IPS DF 4.7 (cell line): ENCODE results near the gene PFKP.

ENCODE experiments used
- DNase-seq: peaks from one replicate; pipeline ENCODE4 v3.0.0-alpha.2; 2013; ENCODE audit warnings: low spot score; ENCODE audit errors: extremely low read depth

The PFKP gene

DNA sequence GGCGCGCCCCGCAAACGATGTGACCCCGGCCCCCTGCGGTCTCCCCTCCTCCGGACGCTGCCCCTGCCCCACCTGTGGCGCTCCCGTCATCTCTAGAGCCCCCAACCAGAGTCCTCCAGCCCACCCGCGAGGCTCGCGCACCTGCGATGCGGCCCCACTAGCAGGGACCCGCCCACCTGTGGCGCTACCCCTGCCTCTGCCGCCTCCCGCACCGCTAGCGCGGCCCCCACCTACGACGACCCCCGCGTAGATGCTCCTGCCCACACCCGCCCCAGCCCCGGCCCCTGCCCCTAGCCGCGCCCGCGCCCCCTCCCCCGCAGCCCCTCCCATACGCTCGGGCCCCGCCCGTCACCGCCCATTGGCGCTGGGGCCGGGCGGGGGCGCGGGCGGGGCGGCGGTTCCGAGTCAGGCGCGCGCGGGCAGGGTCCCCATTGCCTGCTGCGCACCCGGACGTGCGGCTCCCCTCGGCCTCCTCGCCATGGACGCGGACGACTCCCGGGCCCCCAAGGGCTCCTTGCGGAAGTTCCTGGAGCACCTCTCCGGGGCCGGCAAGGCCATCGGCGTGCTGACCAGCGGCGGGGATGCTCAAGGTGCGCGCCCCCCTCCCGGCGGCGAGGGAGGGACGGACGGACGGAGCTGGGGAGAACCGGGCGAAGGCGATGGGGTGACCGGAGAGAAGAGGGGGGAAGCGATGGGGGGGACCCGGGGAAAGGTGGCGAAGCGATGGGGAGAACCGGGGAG, at the start of gene PFKP:
Gene PFKP, plus strand, starts transcription at position 431 of the 741 bp plus-strand sequence. Its CDS starts 48 bp downstream, at position 479.
- DNase-seq, result no peak

DNA sequence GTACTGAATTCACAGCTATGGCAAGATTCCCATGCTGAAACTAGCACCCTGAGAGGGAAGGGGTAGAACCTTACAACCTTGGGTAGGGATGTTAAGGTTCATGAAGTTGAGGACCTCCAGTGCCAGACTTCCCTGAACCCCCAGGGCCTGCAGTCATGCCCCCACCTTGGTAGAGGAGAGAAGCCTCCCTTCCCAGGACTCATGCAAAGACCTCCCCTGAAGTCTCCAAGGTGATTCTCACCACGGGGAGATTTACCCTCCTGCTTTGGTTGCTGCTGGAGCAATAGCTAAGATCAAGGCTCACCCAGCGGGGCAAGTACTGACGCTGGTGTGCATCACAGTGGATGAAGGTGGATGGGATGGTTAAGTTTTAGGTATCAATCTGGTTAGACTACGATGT, 49.1 kb upstream of the PFKP start:
- no peak for DNase-seq

DNA sequence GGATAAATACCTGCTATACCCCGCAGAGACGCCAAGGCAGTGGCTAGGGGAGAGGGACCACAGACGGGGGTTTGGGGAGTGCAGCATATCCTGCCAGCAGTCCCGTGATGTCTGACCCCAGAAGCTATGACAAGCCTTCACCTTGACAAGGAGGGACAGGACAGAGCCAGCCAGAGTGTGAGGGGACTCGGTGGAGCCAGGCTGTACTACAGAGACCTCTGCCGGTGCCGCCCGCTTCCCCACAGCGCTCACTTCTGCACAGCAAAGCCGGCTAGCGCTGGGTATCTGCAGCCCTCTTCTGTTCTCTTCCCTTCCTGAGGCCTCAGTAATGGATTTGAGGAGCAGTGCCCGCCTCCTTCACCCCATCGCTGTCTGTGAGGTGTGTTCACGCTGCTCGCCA, 47.0 kb upstream of the PFKP start:
- no peak for DNase-seq

DNA sequence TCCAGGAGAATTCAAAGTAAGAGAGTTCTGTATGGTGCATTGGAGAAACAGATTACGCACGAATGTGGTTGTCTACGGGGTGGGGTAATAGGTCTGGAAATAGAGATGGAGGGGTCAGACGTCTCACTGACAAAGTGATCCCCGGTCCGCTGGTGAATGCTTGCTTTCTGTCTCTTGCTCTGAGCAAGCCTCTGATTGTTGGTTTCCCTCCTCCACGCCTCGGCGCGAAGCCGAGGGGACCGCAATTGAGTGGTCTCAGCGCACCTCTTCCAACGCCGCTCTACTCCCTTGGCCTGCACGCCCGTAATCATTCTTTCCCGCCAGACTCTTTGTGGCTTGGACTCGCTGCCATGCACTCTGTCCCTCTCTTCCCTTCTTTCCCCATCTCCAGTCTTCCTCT, 46.5 kb upstream of the PFKP start:
- no peak for DNase-seq

DNA sequence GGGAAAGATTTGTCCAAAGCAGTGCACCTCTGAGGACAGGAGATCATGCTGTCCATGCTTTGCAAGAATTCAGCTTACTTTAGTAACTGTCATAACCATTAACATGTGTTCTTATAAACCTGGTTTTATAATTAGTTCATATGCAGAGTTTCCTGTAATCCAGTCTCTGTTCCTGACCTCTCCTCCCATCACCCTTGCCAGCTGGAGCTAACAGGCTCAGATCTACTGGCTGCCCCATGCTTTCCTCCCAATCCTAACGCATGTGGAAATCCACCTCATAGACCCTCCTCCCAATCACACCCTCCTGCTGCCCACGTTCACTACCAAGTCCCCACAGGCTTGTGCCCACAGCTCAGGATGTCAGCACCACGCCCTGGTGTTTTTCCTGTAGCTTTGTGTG, 45.3 kb upstream of the PFKP start:
- no peak for DNase-seq

DNA sequence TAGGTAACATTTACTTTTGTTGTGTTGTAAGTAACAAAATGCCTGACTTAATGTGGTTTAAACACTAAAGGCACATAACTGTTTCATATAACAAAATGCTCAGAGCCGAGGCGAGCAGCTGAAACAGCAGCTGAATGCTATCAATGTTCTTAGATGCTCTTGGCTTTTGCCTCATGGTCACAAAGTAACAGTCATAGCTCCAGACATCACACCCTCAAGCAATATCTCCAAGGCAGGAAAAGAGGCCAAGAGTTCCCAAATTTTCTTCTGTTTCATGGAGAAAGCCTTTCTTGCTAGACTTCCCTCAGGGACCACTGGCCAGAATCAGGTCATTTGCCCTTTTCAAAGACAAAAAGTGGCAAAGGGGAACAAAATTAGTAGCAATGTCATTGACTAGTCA, 43.5 kb upstream of the PFKP start:
- no peak for DNase-seq

DNA sequence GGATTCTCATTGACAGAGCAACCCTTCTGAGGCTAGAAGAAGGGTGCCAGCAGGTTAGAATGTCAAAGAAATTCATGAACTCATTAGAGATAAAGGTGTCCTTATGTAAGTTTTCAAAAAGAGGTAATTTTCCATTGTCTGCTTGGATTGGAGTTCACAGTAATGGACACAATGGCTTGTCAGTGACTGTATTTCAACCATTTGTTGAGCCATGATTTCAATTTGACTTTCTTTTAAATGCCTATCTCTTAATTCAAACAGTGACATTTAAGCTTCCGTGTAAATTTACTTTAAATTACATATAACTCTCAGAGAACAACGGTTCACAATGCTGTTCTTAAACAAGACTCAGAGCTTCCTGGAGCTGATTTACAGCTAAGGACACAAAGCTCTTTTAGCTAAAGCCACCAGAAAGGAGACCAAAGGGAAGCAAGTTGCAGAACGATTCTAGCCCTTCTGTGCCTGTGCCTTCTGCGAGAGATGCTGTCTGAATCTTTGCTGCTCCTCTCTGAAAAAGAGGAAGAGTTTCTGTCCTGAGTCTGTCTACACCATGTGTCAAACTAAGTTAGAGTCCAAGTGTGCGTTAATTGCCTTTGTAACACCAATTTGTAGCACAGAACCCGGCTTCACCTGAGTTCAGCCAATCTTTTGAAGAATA, 42.2 kb upstream of the PFKP start:
- DNase-seq, result no peak

DNA sequence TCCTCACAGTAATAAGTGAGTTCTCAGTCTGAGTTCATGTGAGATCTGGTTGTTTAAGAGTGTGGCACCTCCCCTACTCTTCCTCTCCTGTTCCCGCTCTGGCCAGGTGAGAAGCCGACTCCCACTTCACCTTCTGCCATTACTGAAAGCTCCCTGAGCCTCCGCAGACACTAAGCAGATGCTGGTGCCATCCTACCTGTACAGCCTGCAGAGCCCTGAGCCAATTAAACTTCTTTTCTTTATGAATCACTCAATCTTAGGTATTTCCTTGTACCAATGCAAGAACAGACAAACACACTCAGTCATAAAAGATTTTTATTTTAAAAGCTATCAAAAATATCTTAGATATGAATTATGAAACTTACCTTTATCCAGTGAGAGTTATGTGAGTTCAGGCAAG, 39.5 kb upstream of the PFKP start:
- no peak for DNase-seq

DNA sequence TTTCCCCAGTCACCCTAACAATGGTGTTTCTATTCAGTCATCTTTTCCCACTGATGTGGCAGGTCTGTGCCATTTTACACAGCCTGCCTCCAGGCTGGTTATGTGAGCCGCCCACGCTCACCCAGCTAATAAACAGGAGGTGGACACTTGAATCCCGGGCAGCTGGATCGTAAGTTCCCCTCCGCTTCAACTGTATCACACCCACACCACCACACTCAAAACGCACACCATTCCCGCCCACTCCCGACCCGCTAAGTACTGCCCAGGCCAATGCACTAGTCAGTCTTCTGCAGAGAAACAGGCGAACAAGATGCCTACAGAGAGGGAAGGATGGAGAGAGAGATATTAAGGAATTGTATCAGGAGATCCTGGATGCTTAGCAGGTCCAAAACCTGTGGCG, 38.9 kb upstream of the PFKP start:
- DNase-seq, result no peak

DNA sequence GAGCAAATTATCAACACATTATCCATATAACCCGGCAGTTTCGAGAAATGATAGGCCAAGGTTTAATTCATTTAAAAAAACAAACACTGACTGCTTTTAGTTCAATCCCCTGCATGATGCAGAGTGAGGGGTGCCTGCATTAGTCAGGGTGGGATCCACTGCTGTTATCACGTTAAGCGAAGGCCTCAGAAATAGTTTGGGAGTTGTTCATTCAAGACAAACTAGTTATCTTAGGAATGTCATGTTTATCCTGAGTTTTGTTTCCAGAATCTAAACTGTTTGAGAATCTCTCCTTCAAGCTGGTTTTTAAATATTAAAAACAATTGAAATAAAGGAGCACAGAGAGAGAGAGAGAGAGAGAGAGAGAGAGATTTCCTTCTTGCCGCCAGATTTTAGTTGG, 36.6 kb upstream of the PFKP start:
- DNase-seq, result no peak

DNA sequence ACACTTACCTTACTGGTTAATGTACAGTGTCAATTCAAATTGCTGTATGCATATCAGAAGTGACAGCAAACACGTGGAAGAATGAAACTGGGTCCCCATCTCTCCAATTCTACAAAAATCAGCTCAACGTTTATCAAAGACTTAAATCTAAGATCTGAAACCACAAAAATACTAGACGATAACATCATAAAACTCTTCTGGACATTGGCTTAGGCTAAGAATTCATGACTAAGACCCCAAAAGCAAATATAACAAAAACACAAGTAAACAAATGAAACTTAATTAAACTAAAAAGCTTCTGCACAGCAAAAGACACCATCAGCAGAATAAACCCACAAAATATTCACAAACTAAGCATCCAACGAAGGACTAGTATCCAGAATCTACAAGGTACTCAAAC, 35.9 kb upstream of the PFKP start:
- no peak for DNase-seq

DNA sequence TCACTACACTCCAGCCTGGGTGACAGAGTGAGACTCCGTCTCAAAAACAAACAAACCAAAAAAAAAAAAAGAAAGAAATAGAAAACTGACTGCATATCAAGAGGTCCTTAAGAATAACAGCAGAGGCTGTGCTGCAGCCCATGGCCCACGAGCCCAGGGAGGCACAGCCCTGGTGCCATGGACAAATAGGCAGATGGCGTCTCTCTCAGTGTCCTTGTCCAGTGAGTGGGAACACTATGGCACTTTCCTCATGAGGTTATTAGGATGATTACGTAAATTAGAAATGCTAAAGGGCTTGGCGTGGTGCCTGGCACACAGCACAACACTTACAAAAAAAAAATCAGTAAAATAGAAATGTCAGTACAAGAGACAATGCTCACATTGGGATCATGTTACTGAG, 33.4 kb upstream of the PFKP start:
- no peak for DNase-seq

DNA sequence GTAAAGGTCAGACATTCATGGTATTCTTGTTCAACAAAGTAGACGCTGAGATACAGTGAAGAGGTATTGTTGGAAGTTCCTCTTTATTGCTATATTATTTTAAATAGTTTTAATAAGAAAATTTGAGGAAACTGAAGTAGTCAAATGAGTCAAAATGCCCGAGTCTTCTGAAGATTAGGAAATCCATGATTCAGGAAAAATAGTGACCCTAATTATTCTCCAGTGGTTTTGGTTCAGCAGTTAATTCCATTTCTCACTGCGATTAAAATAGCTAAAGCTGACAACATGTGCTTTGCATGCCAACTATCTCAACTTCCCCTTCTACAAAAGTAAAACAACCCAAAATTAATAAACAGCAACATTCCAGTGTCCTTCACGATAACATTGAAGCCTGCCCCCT, 32.7 kb upstream of the PFKP start:
- no peak for DNase-seq

DNA sequence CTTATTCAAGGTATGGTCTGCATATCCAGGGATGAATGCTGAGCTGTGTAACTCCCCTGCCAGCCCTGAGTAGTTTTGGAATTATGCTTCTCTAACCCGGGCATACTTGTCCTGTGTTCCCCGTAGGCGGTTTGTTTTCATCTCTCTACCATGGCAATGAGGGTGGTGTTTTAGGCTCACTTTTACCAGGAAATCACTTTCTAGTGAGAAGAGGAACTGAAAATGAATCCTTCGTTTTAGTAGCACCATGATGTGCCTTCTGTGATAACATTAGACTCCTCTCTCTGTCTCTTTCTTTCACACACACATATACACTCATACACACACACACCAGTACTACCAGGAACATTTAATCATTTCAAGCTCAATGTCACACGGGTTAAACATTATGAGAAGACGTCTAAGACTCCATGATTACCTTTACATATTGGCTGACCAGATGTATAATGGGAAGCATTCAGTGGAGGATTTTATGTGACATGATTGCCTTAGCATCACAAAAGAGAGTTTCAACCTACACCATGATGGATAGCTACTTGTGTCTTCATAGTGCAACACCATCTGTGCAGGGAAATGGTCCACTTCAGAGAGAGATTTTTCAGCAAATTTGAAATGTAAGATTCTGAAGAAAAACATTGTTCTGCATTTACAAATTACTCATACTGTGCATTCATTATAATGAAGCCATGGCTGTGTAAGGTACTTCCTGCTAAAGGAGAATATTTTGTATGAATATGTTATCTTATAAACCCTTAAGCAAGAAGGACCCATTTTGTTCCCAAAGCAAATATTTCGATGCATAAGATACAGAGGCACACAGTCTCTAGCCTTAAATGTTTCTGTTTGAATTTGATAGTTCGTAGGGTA, 31.0 kb upstream of the PFKP start:
- no peak for DNase-seq

DNA sequence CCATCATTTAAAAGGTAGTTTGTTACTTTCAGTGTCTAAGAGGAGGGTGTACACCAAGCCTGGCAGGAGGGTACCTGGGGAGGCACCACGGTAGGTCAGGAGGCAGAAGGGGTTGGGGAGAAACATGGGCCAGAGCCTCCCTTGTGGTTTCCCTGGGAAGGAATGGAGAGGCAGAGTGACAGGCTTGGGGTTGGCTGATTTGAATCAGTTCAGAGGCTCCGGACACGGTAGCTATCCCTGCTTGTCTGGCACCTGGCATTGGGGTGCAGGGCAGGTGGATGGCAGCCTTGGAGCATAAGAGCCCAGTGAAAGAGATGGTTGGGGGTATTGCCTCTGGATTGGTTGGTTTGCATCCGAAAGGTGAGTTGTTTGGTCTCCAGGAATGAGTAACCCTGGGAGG, 30.2 kb upstream of the PFKP start:
- no peak for DNase-seq

DNA sequence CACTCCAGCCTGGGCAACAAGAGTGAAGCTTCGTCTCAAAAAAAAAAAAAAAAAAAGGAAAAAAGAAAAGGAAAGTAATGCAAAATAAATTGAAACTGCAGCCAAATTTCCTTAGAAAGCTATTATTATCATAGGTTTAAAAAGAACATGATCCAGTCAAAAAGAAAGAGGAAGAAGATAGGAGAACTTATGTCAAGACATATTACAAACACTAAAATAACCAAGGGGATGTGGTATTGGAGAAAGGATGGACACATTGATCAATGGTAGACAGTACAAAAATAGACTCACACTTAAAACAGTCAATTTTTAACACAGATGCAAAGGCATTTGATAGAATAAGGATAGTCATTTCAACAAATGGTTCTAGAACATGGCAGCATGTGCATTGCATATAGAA, 27.3 kb upstream of the PFKP start:
- no peak for DNase-seq

DNA sequence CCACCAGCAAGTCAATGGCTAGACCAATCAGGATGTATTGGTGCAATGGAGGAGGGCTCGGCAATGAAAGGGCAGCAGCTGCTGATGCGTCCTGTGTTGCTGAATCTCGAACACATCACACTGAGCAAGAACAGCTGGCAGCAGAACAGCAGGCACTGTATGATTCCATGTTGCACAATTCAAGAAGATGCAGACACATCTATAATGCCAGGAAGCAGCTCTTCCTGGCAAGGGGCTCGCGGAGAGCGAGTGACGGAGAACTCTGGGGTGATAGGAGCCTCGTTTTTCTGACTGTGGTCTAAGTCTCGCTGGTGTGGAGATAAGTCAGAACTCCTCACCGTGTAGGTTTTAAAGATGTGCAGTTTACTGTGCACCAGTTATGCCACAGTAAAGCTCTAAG, 24.8 kb upstream of the PFKP start:
- no peak for DNase-seq

DNA sequence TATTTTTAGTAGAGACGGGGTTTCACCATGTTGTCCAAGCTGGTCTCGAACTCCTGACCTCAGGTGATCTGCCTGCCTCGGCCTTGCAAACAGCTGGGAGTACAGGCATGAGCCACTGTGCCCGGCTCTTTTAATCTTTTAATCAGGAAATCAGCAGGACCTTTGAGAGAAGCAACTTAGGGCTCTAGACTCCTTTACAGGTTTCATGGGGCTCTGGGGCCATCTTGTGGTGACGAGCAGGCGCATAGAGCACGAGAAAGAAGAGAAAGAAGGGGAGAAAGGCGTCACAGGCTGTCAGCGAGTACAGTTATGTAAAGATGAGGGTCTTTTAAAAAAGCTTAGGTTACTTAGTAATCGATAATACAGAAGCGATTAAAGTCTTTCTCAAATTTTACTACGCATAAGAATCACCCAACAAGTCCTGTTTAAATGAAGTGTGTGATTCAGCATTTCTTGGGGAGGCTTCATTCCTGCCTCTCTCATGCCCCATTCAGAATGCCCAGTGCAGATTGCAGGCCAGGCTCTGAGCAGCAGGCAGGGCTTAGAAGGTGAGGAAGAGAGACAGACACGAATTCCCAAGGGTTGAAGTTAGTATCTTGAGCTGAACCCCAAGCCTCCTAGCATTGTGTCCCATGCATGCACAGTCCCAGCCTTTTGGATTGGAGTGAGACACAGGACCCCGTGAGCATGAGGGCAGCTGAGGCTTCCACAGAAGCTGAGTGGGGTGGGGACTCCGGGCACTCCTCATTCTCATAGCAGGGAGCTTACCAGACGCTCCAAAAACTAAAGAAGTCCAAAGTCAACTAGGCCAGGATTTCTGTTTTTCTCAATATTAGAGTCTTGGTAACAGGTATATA, 23.6 kb upstream of the PFKP start:
- DNase-seq, result no peak

DNA sequence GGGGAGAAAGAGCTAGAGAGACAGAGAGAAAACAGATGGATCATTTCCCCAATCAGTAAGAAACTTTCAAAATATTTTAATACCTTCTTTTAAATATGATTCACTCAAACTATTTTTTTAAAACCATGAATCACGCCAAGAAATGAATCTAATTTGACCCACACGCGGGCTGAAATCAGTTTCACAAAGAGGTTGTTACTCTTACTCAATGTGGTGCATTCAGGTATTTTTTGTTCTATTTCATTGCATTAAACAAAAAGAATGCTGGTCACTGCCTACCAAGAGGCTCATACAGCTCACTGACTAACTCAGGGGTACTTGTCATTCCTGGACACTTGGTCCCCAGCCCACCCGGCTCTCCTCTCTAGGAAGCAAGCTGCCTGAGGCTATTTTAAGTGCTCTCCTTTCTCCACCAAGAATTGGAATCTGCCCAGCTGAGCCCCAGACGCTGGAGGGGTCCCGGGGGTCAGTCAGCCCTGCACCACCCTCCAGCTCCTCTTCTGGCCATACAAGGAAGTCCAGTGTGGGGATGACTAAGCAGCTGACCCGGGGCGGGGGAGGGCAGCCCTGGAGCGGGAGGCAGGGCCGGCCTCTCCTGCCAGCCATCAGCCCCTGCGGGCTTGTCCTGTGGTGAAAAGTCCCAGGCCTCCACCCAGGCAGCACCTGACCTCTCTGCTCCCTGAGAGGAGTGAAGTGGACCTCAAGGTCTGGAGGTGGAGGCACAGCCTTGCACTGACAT, 21.7 kb upstream of the PFKP start:
- DNase-seq, result no peak

DNA sequence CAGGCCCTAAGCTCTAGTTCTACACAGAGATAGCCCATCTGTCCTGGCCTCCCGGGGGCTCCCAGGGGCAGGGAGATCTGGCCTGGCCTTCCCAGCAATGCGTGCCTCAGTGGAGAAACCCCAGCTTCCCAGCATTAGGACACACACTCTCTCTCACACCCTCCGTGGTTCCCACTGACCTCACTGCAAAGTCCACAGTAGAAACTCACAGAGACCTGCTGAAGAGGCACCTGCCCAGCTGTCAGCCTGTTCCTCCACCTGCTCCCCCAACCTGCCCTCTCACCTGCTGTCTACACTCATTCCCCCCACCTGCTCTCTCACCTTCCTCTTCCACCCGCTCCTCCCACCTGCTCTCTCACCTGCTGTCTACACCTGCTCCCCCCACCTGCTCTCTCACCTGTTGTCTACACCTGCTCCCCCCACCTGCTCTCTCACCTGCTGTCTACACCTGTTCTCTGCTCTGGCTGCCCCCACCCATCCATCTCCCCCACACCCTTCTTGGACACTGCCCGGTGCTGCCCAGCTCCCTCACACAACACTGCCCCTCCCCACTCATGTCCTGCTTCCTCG, 21.1 kb upstream of the PFKP start:
- no peak for DNase-seq
